GM12872 (cell line): ENCODE measurements around the gene SPTLC2.

Experiments used
- TF ChIP-seq, protein P1 (sequence below): IDR thresholded peaks from 3 replicates; pipeline ENCODE4 v1.5.1; 2011; ENCODE audit warnings: low read depth, mild to moderate bottlenecking, low read length, moderate library complexity; ENCODE audit not compliant: insufficient read depth

Gene SPTLC2

DNA sequence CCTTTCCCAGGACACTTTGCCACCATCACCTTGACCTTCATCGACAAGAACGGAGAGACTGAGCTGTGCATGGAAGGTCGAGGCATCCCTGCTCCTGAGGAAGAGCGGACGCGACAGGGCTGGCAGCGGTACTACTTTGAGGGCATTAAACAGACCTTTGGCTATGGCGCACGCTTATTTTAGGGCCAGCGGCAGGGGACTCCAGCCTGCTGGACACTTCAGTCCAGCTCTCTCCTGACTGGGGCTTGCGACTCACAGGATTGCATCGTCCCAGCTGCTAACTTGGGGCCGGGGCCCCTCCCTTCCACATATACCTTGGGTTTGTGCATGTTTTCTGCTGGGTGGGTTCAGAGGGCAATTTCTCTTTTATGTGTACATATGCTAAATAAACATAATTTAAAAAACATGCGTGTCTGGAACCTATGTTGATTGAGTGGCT is 147.4 kb downstream of the SPTLC2 start:
- TF ChIP-seq, protein P1, sequence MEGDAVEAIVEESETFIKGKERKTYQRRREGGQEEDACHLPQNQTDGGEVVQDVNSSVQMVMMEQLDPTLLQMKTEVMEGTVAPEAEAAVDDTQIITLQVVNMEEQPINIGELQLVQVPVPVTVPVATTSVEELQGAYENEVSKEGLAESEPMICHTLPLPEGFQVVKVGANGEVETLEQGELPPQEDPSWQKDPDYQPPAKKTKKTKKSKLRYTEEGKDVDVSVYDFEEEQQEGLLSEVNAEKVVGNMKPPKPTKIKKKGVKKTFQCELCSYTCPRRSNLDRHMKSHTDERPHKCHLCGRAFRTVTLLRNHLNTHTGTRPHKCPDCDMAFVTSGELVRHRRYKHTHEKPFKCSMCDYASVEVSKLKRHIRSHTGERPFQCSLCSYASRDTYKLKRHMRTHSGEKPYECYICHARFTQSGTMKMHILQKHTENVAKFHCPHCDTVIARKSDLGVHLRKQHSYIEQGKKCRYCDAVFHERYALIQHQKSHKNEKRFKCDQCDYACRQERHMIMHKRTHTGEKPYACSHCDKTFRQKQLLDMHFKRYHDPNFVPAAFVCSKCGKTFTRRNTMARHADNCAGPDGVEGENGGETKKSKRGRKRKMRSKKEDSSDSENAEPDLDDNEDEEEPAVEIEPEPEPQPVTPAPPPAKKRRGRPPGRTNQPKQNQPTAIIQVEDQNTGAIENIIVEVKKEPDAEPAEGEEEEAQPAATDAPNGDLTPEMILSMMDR: no peak

DNA sequence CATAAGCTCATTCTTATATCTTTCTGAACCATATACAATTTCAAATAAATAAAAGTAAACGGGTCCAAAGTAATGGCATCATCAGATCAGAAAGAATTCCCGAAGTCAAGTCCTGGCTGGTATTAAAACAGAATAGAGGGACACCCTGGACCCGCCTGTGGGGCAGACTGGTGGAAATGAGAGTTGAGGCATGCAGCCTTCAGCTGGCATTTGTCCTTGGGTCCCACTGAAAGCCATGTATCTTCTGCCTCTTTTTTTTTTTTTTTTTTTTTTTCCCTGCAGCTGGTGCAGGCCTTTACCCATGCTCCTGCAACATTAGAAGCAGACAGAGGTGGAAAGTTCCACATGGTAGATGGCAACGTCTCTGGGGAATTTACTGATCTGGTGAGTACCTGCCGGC is 148.6 kb downstream of the SPTLC2 start:
- TF ChIP-seq, protein P1: no peak

DNA sequence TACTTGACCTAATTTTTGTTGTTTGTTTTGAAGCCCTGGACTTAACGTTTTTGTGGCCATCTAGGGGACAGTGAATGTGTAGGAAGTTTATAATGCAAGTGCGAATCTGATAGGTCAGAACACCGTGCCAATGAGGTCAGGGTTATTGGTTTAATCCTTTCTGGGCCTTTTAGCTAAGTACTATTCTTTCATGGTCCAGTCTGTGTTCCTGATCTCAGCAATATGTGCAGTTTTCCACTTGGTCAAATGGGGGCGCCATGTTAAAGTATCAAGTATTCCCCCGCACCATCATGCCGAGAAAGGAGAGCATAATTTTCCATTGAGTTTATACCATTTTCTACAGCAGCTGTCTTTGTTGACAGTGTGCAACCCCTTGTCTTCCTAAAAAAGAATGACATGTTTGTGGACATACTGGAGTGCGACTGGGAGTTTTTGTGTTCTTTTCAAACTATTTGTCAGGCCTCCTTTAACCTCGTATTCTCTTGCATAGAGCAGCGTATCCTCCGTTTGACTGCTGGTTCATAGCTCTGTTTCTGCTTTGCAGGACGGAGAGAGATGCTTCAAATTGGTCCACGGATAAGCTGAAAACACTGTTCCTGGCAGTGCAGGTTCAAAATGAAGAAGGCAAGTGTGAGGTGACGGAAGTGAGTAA is 157.2 kb downstream of the SPTLC2 start:
- TF ChIP-seq, protein P1: peak; percentile 72

DNA sequence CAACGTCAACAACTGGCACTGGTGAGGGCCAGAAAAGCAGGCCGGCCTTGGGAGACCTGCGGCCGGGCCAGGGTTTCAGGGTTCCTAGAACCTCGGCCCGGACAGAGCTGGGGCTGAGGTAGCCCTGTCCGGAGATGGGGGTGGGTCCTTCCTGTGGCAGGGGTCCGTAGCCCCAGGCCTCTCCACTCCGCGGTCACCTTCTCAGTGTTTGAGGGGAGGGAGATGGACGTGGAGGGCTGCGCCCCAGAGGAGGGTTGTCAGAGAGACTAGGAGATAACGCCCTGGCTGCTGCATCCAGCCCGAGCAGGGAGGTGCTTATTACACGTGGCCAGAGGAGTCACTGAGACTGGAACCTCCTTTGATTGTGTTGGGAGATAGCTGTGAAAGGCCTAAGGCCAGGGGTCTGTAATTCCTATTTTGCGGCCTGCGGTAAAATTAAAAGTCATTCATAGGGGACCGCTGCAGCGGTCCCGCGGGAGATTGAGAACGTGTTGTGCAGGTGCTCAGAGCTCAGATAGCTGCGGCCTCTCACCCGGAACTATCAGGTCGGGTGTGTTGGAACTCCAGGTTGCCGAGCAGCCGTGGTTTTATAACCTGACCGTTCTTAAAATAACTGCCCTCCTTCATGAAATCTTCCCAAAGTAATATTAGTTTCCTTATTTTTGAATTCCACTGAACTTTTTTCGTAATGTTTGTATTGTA is 158.0 kb downstream of the SPTLC2 start:
- TF ChIP-seq, protein P1: no peak

DNA sequence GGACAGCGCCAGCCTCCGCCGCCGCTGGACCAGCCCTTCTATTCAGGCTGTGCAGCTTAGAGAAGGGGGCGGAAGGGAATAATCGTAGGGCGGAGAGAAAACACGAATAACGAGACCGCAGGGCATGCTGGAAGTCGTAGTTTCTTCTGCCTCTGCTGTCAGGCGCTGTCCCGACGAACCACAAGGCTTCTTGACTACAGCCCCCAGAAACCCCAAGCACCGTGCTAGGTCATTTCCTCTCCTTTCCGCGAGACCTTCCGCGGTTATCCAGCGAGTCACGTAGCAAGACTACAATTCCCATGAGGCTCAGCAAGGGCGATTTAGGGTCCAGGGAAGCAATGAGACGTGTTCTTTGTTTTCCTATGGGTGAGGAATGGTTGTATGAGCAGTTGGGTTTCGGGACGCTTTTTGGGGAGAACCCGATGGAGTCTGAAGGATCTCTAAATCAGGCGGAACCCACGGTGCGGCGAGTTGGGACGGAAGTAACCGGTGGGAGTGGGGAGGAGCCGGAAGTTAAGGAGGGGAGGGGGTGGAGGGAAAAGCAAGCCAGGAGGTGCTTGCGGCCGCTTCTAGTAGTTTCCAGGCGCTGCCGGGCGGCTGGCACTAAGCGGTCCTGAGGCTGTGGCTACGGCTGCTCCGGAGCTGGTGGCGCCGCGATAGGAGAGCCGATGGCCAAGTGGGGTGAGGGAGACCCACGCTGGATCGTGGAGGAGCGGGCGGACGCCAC is 158.8 kb downstream of the SPTLC2 start, which contains the start of the genes AHSA1 and VIPAS39:
TSS of gene AHSA1 (plus strand) at position 572 of the 727 bp plus-strand sequence. CDS start at position 669, 97 bp downstream.
TSS of gene VIPAS39 (minus strand) at position 80 of the 727 bp plus-strand sequence. CDS start 3,499 bp downstream, outside the sequence.
- TF ChIP-seq, protein P1: no peak

DNA sequence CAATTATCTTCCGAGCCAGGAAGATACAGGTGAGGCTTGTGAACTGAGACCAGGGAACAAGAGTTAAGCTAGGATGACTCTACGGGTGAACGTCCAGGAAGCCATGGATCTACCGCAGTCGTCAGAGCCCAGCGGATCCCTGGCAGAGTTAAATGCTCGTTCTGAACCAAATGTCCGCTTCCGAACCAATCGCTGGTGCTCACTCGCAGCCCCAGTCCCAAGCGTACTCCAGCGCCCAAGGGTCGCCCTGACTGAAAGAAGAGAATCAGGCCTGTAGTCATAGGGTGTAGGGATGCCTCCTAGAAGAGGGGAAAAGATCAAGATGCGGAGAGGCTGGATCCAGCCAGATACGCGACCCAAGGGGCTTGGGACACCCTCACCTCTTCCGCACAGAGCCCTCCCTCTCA is 159.3 kb downstream of the SPTLC2 start:
- TF ChIP-seq, protein P1: no peak
